ENCODE measurements around the gene COA3.

Gene COA3

DNA sequence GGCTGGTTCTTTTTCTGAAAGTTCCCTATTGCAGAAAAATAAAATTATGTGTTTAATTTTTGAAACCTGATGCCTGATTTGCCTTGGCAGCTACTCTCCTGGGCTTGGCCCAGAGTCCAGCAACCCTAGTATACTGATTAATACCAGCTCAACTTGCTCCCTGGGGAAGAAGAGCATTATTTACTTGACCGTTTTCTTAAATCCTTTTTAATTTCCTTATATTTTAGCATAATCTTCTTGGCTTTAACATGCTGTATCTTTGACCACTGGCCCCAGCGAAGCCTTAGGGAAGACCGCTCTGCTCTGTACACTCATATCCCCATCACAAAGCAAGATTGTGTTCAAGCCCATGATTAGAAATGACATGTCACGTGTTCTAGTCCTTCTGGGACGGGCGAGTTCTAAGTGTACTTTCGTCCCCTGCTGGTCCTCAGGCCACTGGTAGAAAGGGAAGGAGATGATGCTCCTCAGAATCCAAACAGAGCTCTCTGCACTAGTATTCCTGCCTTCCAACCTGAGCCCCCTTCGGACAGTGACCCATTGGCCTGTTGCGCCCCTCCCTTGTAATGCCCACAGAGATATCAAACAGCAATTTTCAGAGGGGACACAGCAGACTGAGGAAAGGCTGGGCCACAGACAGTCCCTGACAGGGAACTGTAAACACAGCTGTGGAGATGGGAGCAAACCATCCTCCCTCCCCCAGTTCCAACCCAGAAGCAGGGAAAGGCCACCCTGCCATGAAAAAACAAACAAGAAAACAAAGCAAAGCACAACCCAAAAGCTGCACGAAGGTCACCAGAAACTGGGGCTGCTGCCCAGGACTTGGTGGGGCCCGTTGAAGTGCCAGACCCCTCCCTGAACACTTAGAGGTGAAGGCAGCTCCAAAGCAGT is 49.4 kb downstream of the COA3 start:
- DNase-seq = peak; percentile 29

DNA sequence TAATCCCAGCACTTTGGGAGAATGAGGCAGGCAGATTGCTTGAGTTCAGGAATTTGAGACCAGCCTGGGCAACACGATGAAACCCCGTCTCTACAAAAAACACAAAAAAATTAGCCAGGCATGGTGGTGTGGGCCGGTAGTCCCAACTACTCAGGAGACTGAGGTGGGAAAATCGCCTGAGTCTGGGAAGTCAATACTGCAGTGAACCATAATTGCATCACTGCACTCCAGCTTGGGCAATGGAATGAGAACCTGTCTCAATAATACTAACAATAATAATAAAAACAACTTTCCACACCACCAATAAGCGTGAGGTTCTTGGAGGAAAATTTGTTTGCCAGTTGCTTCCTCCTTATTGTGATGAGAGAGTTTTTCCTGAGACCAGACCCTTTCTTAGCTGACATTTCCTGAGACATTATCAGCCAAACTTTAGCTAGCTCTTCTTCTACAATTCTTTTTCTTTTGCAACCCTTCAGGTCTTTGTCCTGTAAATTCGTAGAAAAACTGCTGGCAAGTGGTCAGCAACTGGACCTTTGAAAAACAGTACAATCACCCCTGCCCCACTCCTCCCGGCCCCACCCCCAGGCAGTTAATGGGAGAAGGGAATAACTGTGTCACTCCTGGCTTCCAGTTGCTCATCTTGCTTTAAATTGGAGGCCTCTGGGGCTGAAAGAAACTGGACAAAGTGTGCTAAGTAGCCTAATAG is 50.1 kb downstream of the COA3 start:
- no peak for DNase-seq

Data from NCI-H146 (cell line).